ENCODE results near the gene APOL1.

- no peak for TF ChIP-seq CTCF (IDR thresholded peaks at IDR 0.05 in 8 of 11, conservative IDR thresholded peaks at IDR 0.05 in 3 of 11)
- TF ChIP-seq POLR2AphosphoS5 (IDR thresholded peaks at IDR 0.05): no peak
Measured at GRCh38 chr22:36235585-36235984, 17.3 kb upstream of the APOL1 start.
